ENCODE results near the gene BRME1.

DNA sequence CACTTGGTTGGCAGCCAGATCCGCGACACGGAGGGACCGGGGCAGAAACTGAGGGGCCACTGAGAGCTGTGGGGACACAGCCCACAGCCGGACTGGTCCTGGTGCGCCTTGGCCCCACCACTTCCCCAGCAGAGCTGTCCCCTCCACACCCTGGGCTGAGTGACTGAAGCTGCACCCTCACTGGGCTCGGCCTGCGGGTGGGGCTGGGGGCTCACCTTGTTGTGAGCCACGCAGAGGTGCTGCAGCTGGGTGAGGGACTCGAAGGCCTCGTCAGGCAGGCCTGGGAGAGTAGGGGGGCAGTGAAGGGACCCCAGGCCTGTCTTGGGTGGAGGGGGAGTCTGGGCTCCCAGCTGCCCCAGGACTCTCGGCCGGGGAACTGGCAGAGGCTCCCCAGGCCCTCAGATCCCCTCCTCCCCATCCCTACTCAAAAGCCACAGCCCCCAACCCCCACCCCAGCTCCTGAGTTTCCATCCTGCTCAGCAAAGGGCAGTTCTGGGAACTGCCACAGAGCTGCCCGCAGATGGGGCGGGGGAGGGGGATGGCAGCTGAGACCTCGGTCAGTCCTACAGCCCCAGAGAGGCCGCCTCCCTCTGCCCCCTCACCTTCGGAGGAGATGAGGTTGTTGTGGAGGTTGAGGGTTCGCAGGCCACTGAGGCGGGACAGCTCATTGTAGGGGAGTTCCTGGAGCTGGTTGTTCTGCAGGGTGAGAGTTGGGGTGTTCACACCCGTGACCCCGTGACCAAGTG, 30.0 kb upstream of the BRME1 start:
- TF ChIP-seq POLR2A (IDR thresholded peaks at IDR 0.05; ENCODE audit: low read depth), result no peak
- TF ChIP-seq, protein P1, sequence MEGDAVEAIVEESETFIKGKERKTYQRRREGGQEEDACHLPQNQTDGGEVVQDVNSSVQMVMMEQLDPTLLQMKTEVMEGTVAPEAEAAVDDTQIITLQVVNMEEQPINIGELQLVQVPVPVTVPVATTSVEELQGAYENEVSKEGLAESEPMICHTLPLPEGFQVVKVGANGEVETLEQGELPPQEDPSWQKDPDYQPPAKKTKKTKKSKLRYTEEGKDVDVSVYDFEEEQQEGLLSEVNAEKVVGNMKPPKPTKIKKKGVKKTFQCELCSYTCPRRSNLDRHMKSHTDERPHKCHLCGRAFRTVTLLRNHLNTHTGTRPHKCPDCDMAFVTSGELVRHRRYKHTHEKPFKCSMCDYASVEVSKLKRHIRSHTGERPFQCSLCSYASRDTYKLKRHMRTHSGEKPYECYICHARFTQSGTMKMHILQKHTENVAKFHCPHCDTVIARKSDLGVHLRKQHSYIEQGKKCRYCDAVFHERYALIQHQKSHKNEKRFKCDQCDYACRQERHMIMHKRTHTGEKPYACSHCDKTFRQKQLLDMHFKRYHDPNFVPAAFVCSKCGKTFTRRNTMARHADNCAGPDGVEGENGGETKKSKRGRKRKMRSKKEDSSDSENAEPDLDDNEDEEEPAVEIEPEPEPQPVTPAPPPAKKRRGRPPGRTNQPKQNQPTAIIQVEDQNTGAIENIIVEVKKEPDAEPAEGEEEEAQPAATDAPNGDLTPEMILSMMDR (IDR thresholded peaks at IDR 0.05), result no peak

All from esophagus muscularis mucosa (tissue), 3 donors.